ENCODE results near the gene PROSER3.
"Not testable (repeated sequence)": the region's sequence is repeated elsewhere in the genome, so short reads cannot be mapped to it uniquely, and the experiment has no call there.

GRCh38 chr19:35724132-35724531 is 33.8 kb upstream of the PROSER3 start:
- not testable (repeated sequence) for TF ChIP-seq CTCF, POLR2A, POLR2AphosphoS5 (IDR thresholded peaks at IDR 0.05)

All from suprapubic skin (tissue), 4 donors.